ENCODE measurements around the gene SPAG9.
"Not testable (repeated sequence)": the region's sequence is repeated elsewhere in the genome, so short reads cannot be mapped to it uniquely, and the experiment has no call there.

SPAG9 gene

DNA sequence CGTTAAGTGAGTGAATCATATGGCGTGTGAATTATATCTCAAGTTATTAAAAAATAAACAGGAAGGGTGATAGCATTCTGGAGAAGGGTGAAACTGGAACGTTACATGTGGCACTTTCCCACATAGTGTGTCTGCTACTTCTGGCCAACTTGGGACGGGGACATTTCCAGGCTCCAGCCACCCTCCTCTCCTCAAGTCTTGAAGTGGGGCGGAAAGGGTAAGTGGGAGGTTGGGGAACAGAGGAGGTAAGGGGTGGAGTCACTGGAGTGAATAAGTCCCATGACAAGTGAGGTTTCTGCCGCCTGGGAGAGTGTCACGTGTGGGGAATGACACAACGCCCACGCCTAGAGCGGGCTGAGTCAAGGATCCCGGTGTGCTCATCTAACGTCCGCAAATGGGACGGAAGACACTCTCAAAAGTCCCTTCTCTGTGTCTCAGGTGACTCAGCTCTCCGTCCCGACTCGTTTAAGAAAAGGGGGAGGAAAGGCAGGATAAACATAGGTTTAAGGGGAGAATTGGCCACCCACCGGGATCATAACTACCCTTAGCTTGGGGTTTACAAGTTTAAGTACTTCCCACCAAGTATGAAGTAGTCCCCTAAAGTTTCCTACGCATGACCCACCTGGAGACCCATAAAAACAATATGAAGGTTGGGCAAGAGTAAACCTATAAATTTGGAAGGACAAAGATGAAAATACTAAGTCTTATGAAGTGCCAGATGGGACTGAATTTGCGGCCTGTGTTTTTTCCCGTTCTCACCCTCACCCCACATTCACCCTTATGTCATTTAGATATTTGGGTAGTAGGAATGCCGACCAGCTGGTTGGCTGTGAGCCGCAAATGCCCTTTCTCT lies 1.2 kb upstream of the SPAG9 start:
- TF ChIP-seq, protein P1, sequence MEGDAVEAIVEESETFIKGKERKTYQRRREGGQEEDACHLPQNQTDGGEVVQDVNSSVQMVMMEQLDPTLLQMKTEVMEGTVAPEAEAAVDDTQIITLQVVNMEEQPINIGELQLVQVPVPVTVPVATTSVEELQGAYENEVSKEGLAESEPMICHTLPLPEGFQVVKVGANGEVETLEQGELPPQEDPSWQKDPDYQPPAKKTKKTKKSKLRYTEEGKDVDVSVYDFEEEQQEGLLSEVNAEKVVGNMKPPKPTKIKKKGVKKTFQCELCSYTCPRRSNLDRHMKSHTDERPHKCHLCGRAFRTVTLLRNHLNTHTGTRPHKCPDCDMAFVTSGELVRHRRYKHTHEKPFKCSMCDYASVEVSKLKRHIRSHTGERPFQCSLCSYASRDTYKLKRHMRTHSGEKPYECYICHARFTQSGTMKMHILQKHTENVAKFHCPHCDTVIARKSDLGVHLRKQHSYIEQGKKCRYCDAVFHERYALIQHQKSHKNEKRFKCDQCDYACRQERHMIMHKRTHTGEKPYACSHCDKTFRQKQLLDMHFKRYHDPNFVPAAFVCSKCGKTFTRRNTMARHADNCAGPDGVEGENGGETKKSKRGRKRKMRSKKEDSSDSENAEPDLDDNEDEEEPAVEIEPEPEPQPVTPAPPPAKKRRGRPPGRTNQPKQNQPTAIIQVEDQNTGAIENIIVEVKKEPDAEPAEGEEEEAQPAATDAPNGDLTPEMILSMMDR (conservative IDR thresholded peaks at IDR 0.05; ENCODE audit: control insufficient read depth, insufficient read depth, low read depth, low read length) = no peak
- H3K4me3 ChIP-seq (ENCODE audit: control insufficient read depth, low read depth, low read length) = peak overlapping the region; percentile 78
- peak; percentile 96 for DNase-seq (ENCODE audit: low read depth)

GRCh38 chr17:51120357-51120738 lies 320 bp downstream of the SPAG9 start:
- TF ChIP-seq, protein P1 (conservative IDR thresholded peaks at IDR 0.05; ENCODE audit: control insufficient read depth, insufficient read depth, low read depth, low read length) = no peak

GRCh38 chr17:51119415-51120356 lies 982 bp downstream of the SPAG9 start:
- TF ChIP-seq, protein P1 (conservative IDR thresholded peaks at IDR 0.05; ENCODE audit: control insufficient read depth, insufficient read depth, low read depth, low read length) = peak; percentile 26
- DNase-seq (ENCODE audit: low read depth) = peak; percentile 54
- H3K4me3 ChIP-seq (ENCODE audit: control insufficient read depth, low read depth, low read length) = peak overlapping the region; percentile 90

More at GRCh38 chr17:51120357-51120738, 320 bp downstream of the SPAG9 start:
- no peak for DNase-seq (ENCODE audit: low read depth)
- H3K4me3 ChIP-seq (ENCODE audit: control insufficient read depth, low read depth, low read length) = peak overlapping the region; percentile 90

DNA sequence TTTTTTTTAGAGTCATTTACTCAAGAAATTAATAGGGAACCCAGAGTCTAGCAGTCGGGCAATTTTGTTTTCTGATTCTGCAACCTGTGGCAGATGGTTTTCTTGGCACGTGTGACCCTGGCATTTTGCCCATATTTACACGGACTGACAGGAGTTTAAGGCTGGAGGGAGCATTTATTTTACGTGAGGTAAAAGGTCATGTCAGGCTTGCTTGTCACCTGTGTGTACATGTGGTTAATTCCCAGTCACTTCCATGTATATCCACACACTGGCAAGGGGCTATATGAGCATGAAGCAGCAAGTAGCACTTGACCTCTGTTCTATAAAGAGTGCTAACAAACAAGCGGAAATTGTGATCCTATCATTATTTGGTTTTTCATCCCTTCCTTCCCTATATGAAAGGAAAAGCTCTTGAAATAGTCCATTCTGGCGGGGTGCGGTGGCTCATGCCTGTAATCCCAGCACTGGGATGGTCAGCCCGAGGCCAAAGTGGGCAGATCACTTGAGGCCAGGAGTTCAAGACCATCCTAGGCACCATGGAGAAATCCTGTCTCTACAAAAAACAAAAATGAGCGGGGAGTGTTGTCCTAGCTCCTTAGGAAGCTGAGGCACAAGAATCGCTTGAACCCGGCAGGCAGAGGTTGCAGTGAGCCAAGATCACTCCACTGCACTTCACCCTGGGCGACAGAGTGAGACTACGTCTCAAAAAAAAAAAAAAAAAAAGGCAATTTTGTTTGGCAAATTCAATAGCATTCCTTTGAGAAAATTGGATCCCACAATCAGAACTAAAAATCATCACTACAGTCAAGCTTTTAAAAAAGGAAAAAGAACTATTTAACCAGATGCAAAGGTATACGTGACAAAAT lies 2.1 kb downstream of the SPAG9 start:
- H3K4me3 ChIP-seq (ENCODE audit: control insufficient read depth, low read depth, low read length) = peak overlapping the region; percentile 90
- TF ChIP-seq, protein P1 (conservative IDR thresholded peaks at IDR 0.05; ENCODE audit: control insufficient read depth, insufficient read depth, low read depth, low read length) = no peak
- DNase-seq (ENCODE audit: low read depth) = peak; percentile 25

- TF ChIP-seq, protein P1 (conservative IDR thresholded peaks at IDR 0.05; ENCODE audit: control insufficient read depth, insufficient read depth, low read depth, low read length) = no peak
- no peak for DNase-seq (ENCODE audit: low read depth)
- H3K4me3 ChIP-seq (ENCODE audit: control insufficient read depth, low read depth, low read length) = no peak overlapping the region
Measured at GRCh38 chr17:51115179-51115578, 5.5 kb downstream of the SPAG9 start.

DNA sequence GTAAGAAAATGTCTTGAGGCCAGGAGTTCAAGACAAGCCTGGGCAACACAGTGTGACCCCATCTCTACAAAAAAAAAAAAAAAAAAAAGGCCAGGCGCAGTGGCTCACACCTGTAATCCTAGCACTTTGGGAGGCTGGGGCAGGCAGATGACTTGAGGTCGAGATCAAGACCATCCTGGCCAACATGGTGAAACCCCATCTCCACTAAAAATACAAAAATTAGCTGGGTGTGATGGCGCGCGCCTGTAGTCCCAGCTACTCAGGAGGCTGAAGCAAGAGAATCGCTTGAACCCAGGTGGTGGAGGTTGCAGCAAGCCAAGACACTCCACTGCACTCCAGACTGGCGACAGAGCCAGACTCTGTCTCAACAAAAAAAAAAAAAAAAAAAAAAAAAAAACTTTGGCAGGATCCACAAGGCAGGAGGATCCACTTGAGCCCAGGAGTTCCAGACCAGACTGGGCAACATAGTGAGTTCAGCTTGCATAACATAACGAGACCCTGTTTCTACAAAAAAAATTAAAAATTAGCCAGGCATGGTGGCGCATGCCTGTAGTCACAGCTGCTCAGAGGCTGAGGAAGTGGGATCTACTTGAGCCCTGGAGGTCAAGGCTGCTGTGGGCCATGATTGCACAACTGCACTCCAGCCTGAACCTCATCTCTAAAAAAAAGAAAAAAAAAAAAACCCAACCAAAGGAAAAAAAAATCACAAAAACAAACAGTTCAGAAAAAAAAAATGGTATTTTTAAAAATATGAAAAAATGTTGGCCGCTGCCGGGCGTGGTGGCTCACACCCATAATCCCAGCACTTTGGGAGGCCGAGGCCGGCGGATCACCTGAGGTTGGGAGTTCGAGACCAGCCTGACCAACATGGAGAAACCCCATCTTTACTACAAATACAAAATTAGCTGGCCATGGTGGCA lies 8.1 kb downstream of the SPAG9 start:
- peak; percentile 78 for DNase-seq (ENCODE audit: low read depth)
- H3K4me3 ChIP-seq (ENCODE audit: control insufficient read depth, low read depth, low read length) = not testable (repeated sequence)
